Kidney tubule cell (primary cell): ENCODE measurements around the gene PTPRD.

Source experiments
- DNase-seq: peaks from one replicate; pipeline ENCODE4 v3.0.0-alpha.2; 2018; ENCODE audit warnings: low spot score

Gene PTPRD

GRCh38 chr9:10172476-10172875 is 440.3 kb downstream of the PTPRD start:
- no peak for DNase-seq

- DNase-seq: no peak
Measured at GRCh38 chr9:10168241-10168640, 444.6 kb downstream of the PTPRD start.

GRCh38 chr9:10148796-10149195 is 464.0 kb downstream of the PTPRD start:
- no peak for DNase-seq

GRCh38 chr9:10146517-10147331 is 466.1 kb downstream of the PTPRD start:
- DNase-seq: no peak

GRCh38 chr9:10144355-10144754 is 468.4 kb downstream of the PTPRD start:
- no peak for DNase-seq

GRCh38 chr9:10135553-10135952 is 477.2 kb downstream of the PTPRD start:
- DNase-seq: no peak

GRCh38 chr9:10134266-10134665 is 478.5 kb downstream of the PTPRD start:
- no peak for DNase-seq

- no peak for DNase-seq
Measured at GRCh38 chr9:10130061-10130675, 482.6 kb downstream of the PTPRD start.

- no peak for DNase-seq
Measured at GRCh38 chr9:10127867-10128266, 484.9 kb downstream of the PTPRD start.

GRCh38 chr9:10112798-10113197 is 500.0 kb downstream of the PTPRD start:
- no peak for DNase-seq

GRCh38 chr9:10112070-10112469 is 500.7 kb downstream of the PTPRD start:
- no peak for DNase-seq

GRCh38 chr9:10108815-10109214 is 504.0 kb downstream of the PTPRD start:
- no peak for DNase-seq

GRCh38 chr9:10104774-10105173 is 508.0 kb downstream of the PTPRD start:
- no peak for DNase-seq

- no peak for DNase-seq
Measured at GRCh38 chr9:10095208-10095607, 517.6 kb downstream of the PTPRD start.

- no peak for DNase-seq
Measured at GRCh38 chr9:10094563-10094962, 518.2 kb downstream of the PTPRD start.

- DNase-seq: no peak
Measured at GRCh38 chr9:10080012-10080411, 532.8 kb downstream of the PTPRD start.

GRCh38 chr9:10079284-10079964 is 533.4 kb downstream of the PTPRD start:
- DNase-seq: no peak

GRCh38 chr9:10071579-10071978 is 541.2 kb downstream of the PTPRD start:
- DNase-seq: no peak

GRCh38 chr9:10062629-10063395 is 550.0 kb downstream of the PTPRD start:
- DNase-seq: peak; percentile 62

GRCh38 chr9:10059044-10059443 is 553.8 kb downstream of the PTPRD start:
- no peak for DNase-seq

GRCh38 chr9:10055886-10056395 is 556.9 kb downstream of the PTPRD start:
- no peak for DNase-seq

GRCh38 chr9:10054456-10054855 is 558.3 kb downstream of the PTPRD start:
- DNase-seq: no peak
